Mucosa of rectum (tissue), 2 donors: ENCODE results near the gene HOXD8.

ENCODE experiments used
- H3K27ac ChIP-seq, 2 donors: one replicate each; pipeline ENCODE4 v1.7.0; 2013; ENCODE audit warnings: inconsistent platforms in 2 of 2, low read depth in 2 of 2, low read length in 2 of 2
- H3K27me3 ChIP-seq, 2 donors: one replicate each; pipeline ENCODE4 v1.7.0; 2013; ENCODE audit warnings: low read length in 2 of 2; ENCODE audit not compliant: control insufficient read depth in 2 of 2, insufficient read depth in 2 of 2
- H3K36me3 ChIP-seq, 2 donors: one replicate each; pipeline ENCODE4 v1.7.0; 2013; ENCODE audit warnings: low read length in 2 of 2; ENCODE audit not compliant: control insufficient read depth in 2 of 2, insufficient read depth in 2 of 2
- H3K4me1 ChIP-seq, 2 donors: one replicate each; pipeline ENCODE4 v1.7.0; 2013; ENCODE audit warnings: low read length in 2 of 2, mild to moderate bottlenecking in 1 of 2; ENCODE audit not compliant: control insufficient read depth in 2 of 2, insufficient read depth in 2 of 2
- H3K4me3 ChIP-seq, 2 donors: one replicate each; pipeline ENCODE4 v1.7.0; 2013; ENCODE audit warnings: low read length in 2 of 2
- H3K9ac ChIP-seq, 2 donors: one replicate each; pipeline ENCODE4 v1.7.0; 2013; ENCODE audit warnings: low read length in 2 of 2, low read depth in 1 of 2, mild to moderate bottlenecking in 1 of 2
- H3K9me3 ChIP-seq, 2 donors: one replicate each; pipeline ENCODE4 v1.7.0; 2013; ENCODE audit warnings: low read length in 2 of 2; ENCODE audit not compliant: control insufficient read depth in 2 of 2
- donor health status: healthy.
- donor health status: Normal muscosa, but diverticular disease.

HOXD8 gene

GRCh38 chr2:176156301-176156806 lies 26.8 kb downstream of the HOXD8 start:
- Histone ChIP-seq H3K4me3 (no peak overlapping the region), H3K4me1 (peaks cover 0 to 3% of the 10 kb centered on the region in 2 donors), H3K27me3 (peaks cover 0 to 11% of the 10 kb centered on the region in 2 donors)

DNA sequence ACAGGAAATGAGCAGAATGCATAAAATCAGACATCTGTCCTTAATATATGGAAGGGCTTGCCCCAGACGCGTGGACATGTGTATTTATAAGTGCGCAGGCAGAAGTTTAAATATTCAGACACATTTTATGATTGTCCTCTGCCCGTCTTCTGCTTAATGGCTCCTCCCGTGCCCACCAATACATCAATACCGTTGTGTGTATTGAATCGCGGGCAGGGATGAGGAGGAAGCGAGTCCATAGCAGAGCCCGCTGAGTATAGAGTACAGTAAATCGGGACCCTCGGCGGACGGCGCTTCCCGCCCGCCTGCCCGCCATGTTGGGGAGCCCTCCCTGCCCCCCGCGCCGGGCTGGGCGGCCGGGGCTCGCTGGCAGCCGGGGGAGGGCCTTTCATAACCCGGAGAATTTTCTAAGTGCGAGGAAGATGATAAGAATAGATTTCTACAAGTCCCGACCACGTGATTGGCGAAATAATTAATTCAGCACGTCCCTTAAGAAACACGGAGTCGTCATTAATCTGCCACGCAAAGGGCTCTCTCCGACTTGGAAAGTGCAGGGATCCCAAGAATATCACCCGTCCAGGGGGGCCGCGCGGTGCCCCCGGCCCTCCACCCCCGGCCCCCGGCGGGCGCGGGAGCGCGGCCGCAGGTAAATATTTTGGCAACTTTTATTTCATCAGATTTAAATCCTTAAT lies 27.4 kb downstream of the HOXD8 start, which contains the start of gene HOXD3:
Gene HOXD3, plus strand, starts transcription at position 501 of the 692 bp plus-strand sequence. CDS start 11,808 bp downstream, outside the sequence.
- H3K9ac ChIP-seq = peak within 1 kb of the TSS in 1 of 2 donors; percentile 51
- H3K9me3 ChIP-seq = no peaks in the 10 kb centered on the region
- H3K36me3 ChIP-seq = peaks cover 0 to 3% of the 10 kb centered on the region in 2 donors
- H3K4me3 ChIP-seq = peak within 1 kb of the TSS; percentile 60 to 67
- peaks cover 0 to 13% of the 10 kb centered on the region in 2 donors for H3K27me3 ChIP-seq
- H3K27ac ChIP-seq = peak within 1 kb of the TSS; percentile 9 to 13
- peaks cover 0 to 3% of the 10 kb centered on the region in 2 donors for H3K4me1 ChIP-seq

More at GRCh38 chr2:176156301-176156806, 26.8 kb downstream of the HOXD8 start:
- no peaks in the 10 kb centered on the region for H3K9me3 ChIP-seq
- peaks cover 0 to 3% of the 10 kb centered on the region in 2 donors for H3K36me3 ChIP-seq
- no peak overlapping the region for H3K9ac ChIP-seq
- no peak overlapping the region for H3K27ac ChIP-seq

GRCh38 chr2:176157499-176158185 lies 28.1 kb downstream of the HOXD8 start:
- Histone ChIP-seq H3K27me3 (peaks cover 0 to 18% of the 10 kb centered on the region in 2 donors), H3K9me3 (no peaks in the 10 kb centered on the region), H3K36me3 (peaks cover 0 to 2% of the 10 kb centered on the region in 2 donors), H3K4me3 (peak overlapping the region; percentile 60 to 67), H3K4me1 (peaks cover 0 to 3% of the 10 kb centered on the region in 2 donors), H3K9ac (peak overlapping the region in 1 of 2 donors; percentile 51), H3K27ac (peak overlapping the region; percentile 9 to 13)

DNA sequence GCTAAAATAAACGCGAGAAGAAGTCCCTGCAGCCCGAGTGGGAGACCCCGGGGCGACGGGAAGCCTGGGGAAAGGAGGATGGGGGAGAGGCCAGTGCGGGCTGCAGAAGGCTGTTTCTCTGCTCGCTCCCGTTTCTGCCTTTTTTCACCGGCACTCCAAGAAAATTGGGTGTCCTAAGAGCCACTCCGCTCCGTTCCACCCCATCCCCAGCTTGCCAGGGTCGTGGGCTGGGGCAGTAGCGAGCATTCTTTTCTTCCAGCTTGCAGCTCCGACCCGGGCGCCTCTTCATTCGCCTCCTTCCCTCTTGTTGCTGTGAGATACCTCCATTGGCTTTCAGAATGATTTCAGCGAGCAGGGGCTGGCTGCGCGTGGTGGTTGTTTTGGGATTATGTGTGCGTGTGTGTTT lies 28.7 kb downstream of the HOXD8 start:
- no peaks in the 10 kb centered on the region for H3K36me3 ChIP-seq
- no peak overlapping the region for H3K27ac ChIP-seq
- H3K4me1 ChIP-seq = peaks cover 0 to 3% of the 10 kb centered on the region in 2 donors
- peaks cover 0 to 16% of the 10 kb centered on the region in 2 donors for H3K27me3 ChIP-seq
- no peaks in the 10 kb centered on the region for H3K9me3 ChIP-seq
- peak overlapping the region in 1 of 2 donors; percentile 51 for H3K9ac ChIP-seq
- H3K4me3 ChIP-seq = peak overlapping the region; percentile 14 to 60

GRCh38 chr2:176158855-176159662 lies 29.6 kb downstream of the HOXD8 start:
- Histone ChIP-seq H3K36me3 (no peaks in the 10 kb centered on the region), H3K9ac (no peak overlapping the region), H3K27me3 (peaks cover 0 to 22% of the 10 kb centered on the region in 2 donors), H3K4me3 (no peak overlapping the region), H3K27ac (no peak overlapping the region), H3K4me1 (peaks cover 0 to 3% of the 10 kb centered on the region in 2 donors), H3K9me3 (no peaks in the 10 kb centered on the region)

DNA sequence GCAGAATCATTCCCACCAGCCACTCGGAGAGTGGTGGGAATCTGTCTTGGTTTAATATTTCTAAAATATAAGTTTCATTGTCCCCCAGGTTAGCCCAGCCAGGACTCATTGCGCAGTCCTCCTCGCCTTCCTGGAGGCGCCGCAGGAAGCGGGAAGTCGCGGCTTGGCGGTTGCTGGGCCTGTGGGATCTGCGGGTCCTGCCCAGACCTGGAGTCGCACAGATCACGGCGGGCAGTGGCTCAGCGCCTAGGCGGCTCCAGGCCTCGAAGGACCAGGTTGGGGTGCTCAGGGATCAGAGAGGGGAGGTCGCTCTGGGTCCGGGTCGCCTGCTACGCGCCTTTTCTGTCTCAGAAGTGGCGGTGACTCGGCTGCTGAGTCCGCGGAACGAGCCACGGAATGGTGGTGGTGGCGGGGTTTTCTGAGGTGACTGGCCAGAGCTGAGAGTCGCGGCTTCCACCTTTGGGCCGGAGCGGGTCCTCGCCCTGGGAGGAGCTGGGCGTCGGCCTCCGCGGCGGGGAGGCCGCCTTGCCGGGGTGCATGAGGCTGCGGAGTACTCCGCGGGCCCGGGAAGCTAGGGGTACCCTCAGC lies 30.3 kb downstream of the HOXD8 start:
- Histone ChIP-seq H3K36me3 (no peaks in the 10 kb centered on the region), H3K9ac (no peak overlapping the region), H3K27me3 (peaks cover 0 to 25% of the 10 kb centered on the region in 2 donors), H3K4me3 (no peak overlapping the region), H3K9me3 (no peaks in the 10 kb centered on the region), H3K4me1 (peaks cover 0 to 3% of the 10 kb centered on the region in 2 donors), H3K27ac (no peak overlapping the region)

- H3K27ac ChIP-seq = no peak overlapping the region
- H3K9ac ChIP-seq = no peak overlapping the region
Observed at GRCh38 chr2:176160251-176160985, 30.9 kb downstream of the HOXD8 start.

DNA sequence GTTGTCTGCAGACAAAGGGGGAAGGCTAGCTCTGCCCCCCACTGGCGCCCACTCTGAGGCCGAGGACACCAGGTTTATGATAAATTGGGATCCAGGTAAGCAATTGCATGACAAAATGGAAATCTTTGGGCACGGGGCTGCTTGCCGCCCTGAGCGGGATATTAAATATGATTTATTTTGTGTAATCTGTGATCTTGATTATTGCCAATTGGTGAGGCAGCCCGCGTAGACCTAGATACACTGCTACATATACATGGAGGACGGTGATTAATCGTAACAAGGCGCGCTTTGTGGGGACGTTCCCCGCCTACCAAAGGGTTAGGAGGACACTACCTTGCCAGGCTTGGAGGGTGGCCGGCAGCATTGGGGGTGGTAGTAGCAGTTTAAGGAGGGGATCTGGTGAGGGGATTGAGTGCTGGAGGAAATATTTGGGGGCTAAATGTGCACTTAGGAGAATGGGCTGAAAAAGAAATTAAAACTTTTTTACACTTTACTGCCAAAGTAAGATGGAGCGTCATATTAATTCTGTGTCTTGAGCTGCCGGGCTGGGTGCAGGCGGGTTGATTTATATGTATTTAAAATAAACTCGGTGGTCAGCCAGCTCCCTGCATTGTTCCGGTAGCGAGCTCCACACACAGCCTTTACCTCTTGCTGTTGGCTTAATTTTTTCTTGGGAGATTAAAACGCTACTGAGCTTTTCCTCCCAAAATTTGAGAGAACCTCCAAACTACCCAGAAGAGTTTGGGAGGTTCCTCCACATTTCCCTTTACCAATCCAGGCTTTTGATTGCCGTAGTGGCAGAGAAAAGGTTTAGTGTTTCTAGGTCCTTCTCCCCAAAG lies 31.7 kb downstream of the HOXD8 start:
- Histone ChIP-seq H3K4me1 (peaks cover 0 to 3% of the 10 kb centered on the region in 2 donors), H3K27ac (no peak overlapping the region), H3K27me3 (peaks cover 0 to 25% of the 10 kb centered on the region in 2 donors), H3K9me3 (no peaks in the 10 kb centered on the region), H3K9ac (no peak overlapping the region), H3K4me3 (no peak overlapping the region), H3K36me3 (no peaks in the 10 kb centered on the region)

More at GRCh38 chr2:176160251-176160985, 30.9 kb downstream of the HOXD8 start:
- peaks cover 0 to 3% of the 10 kb centered on the region in 2 donors for H3K4me1 ChIP-seq
- no peak overlapping the region for H3K4me3 ChIP-seq
- no peaks in the 10 kb centered on the region for H3K9me3 ChIP-seq
- H3K27me3 ChIP-seq = peaks cover 0 to 25% of the 10 kb centered on the region in 2 donors
- no peaks in the 10 kb centered on the region for H3K36me3 ChIP-seq
